ENCODE measurements around the gene TMEM131. TPM values are rescaled to one million over a fixed set of nuclear protein-coding genes. Genes with fewer than 3 reads are reported as not detected.
A peak's percentile ranks its signal among the peaks of the same experiment; 100 is the strongest.

TMEM131 gene
- total RNA-seq, 1 donor from 2014 or later, result 28.9 TPM

DNA sequence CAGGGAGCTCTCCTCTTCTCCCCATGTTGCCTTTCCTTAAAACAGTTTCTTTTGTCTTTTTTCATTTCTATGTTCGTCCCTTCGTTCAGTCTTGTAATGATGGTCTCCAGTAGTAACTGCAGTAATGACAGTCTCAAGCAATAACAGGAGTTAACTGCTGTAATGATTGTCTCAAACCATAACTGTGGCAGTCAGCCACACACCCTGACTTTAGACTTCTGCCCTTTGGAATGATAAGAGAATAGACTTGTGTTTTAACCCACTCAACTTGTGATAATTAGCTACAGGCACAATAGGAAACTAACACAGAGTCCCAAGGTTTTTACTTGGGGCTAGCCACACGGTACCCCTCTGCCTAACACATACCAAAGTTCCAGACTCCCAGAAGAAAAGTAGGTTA, 12.1 kb downstream of the TMEM131 start:
- Histone ChIP-seq H3K27ac (replicated peaks) (peak overlapping the region; percentile 29), H3K9me3 (replicated peaks) (peaks cover 25% of the 10 kb centered on the region), H3K36me3 (peaks cover 8% of the 10 kb centered on the region), H3K4me1 (peaks cover 26% of the 10 kb centered on the region), H3K4me3 (no peak overlapping the region), H3K27me3 (ENCODE audit: low read depth) (no peaks in the 10 kb centered on the region)
- TF ChIP-seq, protein P1, sequence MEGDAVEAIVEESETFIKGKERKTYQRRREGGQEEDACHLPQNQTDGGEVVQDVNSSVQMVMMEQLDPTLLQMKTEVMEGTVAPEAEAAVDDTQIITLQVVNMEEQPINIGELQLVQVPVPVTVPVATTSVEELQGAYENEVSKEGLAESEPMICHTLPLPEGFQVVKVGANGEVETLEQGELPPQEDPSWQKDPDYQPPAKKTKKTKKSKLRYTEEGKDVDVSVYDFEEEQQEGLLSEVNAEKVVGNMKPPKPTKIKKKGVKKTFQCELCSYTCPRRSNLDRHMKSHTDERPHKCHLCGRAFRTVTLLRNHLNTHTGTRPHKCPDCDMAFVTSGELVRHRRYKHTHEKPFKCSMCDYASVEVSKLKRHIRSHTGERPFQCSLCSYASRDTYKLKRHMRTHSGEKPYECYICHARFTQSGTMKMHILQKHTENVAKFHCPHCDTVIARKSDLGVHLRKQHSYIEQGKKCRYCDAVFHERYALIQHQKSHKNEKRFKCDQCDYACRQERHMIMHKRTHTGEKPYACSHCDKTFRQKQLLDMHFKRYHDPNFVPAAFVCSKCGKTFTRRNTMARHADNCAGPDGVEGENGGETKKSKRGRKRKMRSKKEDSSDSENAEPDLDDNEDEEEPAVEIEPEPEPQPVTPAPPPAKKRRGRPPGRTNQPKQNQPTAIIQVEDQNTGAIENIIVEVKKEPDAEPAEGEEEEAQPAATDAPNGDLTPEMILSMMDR (IDR thresholded peaks at IDR 0.05; ENCODE audit: borderline replicate concordance), result no peak
- intact Hi-C loops (cut with micrococcal nuclease), result no loop called here
- DNase-seq, result no peak

DNA sequence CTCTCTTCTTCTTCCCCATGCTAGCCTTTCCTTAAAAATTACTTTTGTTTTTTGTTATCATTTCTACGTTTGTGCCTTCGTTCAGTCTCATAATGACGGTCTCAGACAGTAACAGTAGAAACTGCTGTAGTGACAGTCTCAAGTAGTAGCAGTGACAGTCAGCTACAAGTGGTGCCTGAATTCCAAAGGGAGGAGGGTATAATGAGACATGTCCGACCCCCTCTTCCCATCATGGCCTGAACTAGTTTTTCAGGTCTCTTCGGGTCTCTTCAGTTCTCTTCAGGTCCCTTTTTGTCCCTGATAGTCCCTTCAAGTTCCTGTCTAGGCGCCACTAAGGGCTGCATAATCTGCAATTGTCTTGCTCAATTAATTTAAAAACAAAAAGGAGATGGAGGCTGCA, 12.6 kb downstream of the TMEM131 start:
- H3K9me3 ChIP-seq (replicated peaks), result peaks cover 24% of the 10 kb centered on the region
- intact Hi-C loops (cut with micrococcal nuclease), result no loop called here
- DNase-seq, result no peak
- peaks cover 10% of the 10 kb centered on the region for H3K36me3 ChIP-seq
- TF ChIP-seq, protein P1 (IDR thresholded peaks at IDR 0.05; ENCODE audit: borderline replicate concordance), result no peak
- peaks cover 26% of the 10 kb centered on the region for H3K4me1 ChIP-seq
- no peak overlapping the region for H3K4me3 ChIP-seq
- no peaks in the 10 kb centered on the region for H3K27me3 ChIP-seq (ENCODE audit: low read depth)
- H3K27ac ChIP-seq (replicated peaks), result peak overlapping the region; percentile 29

DNA sequence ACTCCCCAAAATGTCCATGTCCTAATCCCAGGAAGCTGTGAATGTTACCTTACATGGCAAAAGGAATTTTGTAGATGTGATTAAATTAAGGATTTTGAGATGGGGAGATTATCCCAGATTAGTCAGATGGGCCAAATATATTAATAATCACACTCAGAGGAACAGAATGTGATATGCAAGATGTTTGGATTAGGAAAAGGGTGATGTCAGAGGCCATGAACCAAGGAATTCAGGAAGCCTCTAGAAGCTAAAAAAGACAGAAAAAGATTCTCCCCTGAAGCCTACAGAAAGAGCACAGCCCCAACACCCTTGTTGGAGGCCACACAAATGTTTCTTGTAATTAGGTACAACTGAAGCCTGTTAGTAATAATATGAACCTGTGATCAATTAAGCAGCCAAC, 13.1 kb downstream of the TMEM131 start:
- Histone ChIP-seq H3K27me3 (ENCODE audit: low read depth) (no peaks in the 10 kb centered on the region), H3K4me3 (no peak overlapping the region), H3K4me1 (peaks cover 26% of the 10 kb centered on the region), H3K9me3 (replicated peaks) (peaks cover 19% of the 10 kb centered on the region), H3K36me3 (peaks cover 10% of the 10 kb centered on the region), H3K27ac (replicated peaks) (no peak overlapping the region)
- no peak for DNase-seq
- intact Hi-C loops (cut with micrococcal nuclease), result no loop called here
- TF ChIP-seq, protein P1 (IDR thresholded peaks at IDR 0.05; ENCODE audit: borderline replicate concordance), result no peak

DNA sequence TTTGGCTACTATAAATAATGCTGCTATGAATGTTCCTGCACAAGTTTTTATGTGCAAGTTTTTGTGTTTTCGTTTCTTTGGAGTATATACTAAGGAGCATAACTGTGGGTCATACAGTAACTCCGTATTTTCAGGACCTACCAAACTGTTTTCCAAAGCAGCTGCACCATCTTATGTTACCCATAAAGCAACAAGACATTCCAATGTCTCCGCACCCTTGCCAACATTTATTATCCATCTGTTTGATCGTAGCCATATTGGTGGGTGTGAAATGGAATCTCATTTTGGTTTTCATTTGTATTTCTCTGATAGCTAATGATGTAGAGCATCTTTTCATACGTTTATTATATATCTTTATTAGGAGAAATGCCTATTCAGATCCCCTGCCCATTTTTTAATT, 13.8 kb downstream of the TMEM131 start:
- peaks cover 26% of the 10 kb centered on the region for H3K4me1 ChIP-seq

DNA sequence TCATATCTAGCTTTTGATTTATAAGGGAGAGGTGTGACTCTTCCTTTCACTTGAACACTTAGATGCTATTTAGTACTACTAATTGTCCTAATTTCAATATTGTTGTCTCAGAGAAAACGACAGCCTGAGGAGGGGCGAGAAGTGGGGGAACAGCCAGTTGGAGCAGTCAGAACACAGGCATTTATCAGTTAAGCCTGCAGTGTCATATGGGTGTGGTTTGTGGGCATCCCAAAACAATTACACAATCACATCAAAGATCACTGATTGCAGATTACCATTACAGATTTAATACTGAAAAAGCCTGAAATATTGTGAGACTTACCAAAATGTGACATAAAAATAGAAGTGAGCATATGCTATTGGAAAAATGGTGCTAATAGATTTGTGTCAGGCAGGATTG, 15.8 kb downstream of the TMEM131 start:
- no peaks in the 10 kb centered on the region for H3K27me3 ChIP-seq (ENCODE audit: low read depth)
- H3K4me3 ChIP-seq, result no peak overlapping the region
- H3K36me3 ChIP-seq, result peaks cover 10% of the 10 kb centered on the region
- intact Hi-C loops (cut with micrococcal nuclease), result no loop called here
- H3K4me1 ChIP-seq, result peaks cover 25% of the 10 kb centered on the region
- H3K27ac ChIP-seq (replicated peaks), result no peak overlapping the region
- peaks cover 30% of the 10 kb centered on the region for H3K9me3 ChIP-seq (replicated peaks)
- TF ChIP-seq, protein P1 (IDR thresholded peaks at IDR 0.05; ENCODE audit: borderline replicate concordance), result no peak
- no peak for DNase-seq

More for the DNA sequence above, 13.8 kb downstream of the TMEM131 start:
- Histone ChIP-seq H3K27me3 (ENCODE audit: low read depth) (no peaks in the 10 kb centered on the region), H3K9me3 (replicated peaks) (peaks cover 18% of the 10 kb centered on the region), H3K27ac (replicated peaks) (no peak overlapping the region), H3K4me3 (no peak overlapping the region), H3K36me3 (peaks cover 10% of the 10 kb centered on the region)
- no peak for DNase-seq
- intact Hi-C loops (cut with micrococcal nuclease), result no loop called here
- TF ChIP-seq, protein P1 (IDR thresholded peaks at IDR 0.05; ENCODE audit: borderline replicate concordance), result no peak

DNA sequence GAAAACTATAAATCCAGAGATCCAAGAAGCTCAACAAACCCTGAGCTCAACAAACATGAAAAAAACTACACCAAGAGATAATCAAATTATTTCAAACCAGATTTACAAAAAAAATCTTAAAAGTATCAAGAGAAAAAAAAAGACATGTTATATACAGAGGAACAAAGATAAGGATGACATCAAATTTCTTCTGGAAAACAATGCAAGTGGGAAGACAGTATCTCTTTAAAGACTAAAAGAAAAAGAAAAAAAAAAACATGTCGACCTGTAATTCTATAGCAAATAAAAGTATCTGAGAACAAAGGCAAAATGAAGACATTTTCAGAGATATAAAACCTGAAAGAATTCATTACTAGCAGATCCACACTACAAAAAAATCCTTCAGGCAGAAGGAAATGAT, 21.3 kb downstream of the TMEM131 start:
- H3K36me3 ChIP-seq, result peaks cover 9% of the 10 kb centered on the region
- peaks cover 49% of the 10 kb centered on the region for H3K9me3 ChIP-seq (replicated peaks)
- H3K27ac ChIP-seq (replicated peaks), result no peak overlapping the region
- TF ChIP-seq, protein P1 (IDR thresholded peaks at IDR 0.05; ENCODE audit: borderline replicate concordance), result no peak
- H3K27me3 ChIP-seq (ENCODE audit: low read depth), result no peaks in the 10 kb centered on the region
- intact Hi-C loops (cut with micrococcal nuclease), result no loop called here
- no peak overlapping the region for H3K4me3 ChIP-seq
- H3K4me1 ChIP-seq, result peaks cover 28% of the 10 kb centered on the region
- no peak for DNase-seq

Measured in left ventricle myocardium inferior (tissue), 1 donor.